Stimulated activated naive CD4-positive, alpha-beta T cell treated with Interleukin-2 at 50 U/mL for 16 hours (primary cell): ENCODE results near the gene OOSP2.

Experiments used
- DNase-seq: peaks from one replicate; lab custom pipeline; 2025; lab: John Stamatoyannopoulos, UW

OOSP2 gene

DNA sequence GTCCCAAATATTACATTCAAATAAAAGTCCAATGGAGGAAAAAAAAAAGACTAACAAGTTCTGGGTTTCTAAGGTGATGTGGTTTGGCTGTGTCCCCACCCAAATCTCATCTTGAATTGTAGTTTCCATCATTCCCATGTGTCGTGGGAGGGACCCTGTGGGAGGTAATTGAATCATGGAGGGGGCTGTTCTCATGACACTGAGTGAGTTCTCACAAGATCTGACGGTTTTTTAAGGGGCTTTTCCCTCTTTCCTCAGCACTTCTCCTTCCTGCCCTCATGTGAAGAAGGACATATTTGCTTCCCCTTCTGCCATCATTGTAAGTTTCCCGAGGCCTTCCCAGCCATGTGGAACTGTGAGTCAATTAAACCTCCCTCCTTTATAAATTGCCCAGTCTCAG is 40.3 kb downstream of the OOSP2 start:
- no peak for DNase-seq

- DNase-seq, result no peak
Measured at GRCh38 chr11:60084631-60085273, 44.5 kb downstream of the OOSP2 start.

- DNase-seq, result no peak
Measured at GRCh38 chr11:60085909-60086308, 45.7 kb downstream of the OOSP2 start.

DNA sequence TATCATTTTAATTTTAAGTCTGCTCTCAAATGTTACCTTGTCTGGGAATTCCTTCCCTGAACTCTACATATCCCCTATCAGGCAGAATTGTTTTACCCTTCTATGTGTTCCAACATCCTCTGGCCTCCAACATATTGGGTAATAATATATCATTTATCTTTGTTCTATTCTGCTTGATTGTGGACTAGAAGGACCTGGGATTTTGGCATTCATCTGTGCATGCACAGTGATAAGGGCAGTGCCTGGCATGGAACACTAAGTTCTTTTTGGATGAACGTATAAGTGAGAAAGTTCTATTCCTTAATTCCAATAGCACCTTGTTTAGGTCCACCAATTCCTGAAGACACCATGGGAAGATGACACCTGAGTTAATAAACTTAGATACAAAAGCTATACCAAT is 47.0 kb downstream of the OOSP2 start:
- no peak for DNase-seq

- no peak for DNase-seq
Measured at GRCh38 chr11:60088364-60088763, 48.2 kb downstream of the OOSP2 start, which contains the start of gene MS4A2. TSS of gene MS4A2 (plus strand) at chr11:60088664. CDS start at chr11:60088766, 102 bp downstream.

- DNase-seq, result no peak
Measured at GRCh38 chr11:60095477-60096120, 55.4 kb downstream of the OOSP2 start.

DNA sequence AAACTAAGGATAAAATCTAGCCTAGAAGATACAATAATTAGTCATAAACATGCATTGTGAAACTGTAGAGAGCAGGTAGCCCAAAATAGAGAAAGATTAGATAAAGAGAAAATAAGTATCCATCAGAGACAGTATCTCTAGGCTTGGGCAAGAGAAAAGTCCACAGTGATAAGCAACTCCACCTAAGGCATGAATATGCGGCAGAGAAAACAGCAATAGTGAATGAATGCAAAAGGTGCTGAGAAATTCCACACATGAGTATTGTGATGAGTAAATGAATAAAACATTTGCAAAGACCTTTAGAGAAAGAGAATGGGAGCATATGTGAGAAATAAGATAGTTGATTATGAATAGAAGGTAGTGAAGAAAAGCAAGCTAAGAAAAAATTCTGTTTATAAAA is 57.0 kb downstream of the OOSP2 start:
- no peak for DNase-seq
